Activated CD8-positive, alpha-beta T cell treated with anti-CD3 and anti-CD28 coated beads for 36 hours (primary cell): ENCODE results near the gene DEFB124. TPM values are rescaled to one million over a fixed set of nuclear protein-coding genes. Genes with fewer than 3 reads are reported as not detected.

ENCODE experiments used
- ATAC-seq: fragments of 200-7000 bp; cut with Tn5 transposase; one replicate; pipeline ENCODE4 v1.10.0; 2021; ENCODE audit warnings: mild to moderate bottlenecking, moderate library complexity
- CTCF ChIA-PET: fragments of 350-600 bp; sonication (Branson Sonifier 250); formaldehyde crosslinking; loops from one replicate; lab custom pipeline; 2021; ENCODE audit warnings: antibody characterized with exemption; lab: Charles Lee
- POLR2A ChIA-PET: fragments of 350-600 bp; sonication (Branson Sonifier 250); formaldehyde crosslinking; loops from one replicate; lab custom pipeline; 2021; ENCODE audit warnings: antibody characterized with exemption; lab: Charles Lee
- DNase-seq: peaks from one replicate; pipeline ENCODE4 v3.0.0-alpha.2; 2020
- H3K27ac Mint-ChIP-seq: one replicate; pipeline ENCODE4 v1.8.0; 2021; ENCODE audit warnings: mild to moderate bottlenecking, mixed read lengths
- H3K27me3 Mint-ChIP-seq: one replicate; pipeline ENCODE4 v1.8.0; 2021; ENCODE audit warnings: mixed read lengths
- H3K36me3 Mint-ChIP-seq: one replicate; pipeline ENCODE4 v1.8.0; 2021; ENCODE audit warnings: low read depth, mixed read lengths
- H3K4me1 Mint-ChIP-seq: one replicate; pipeline ENCODE4 v1.8.0; 2021; ENCODE audit warnings: low read depth, mixed read lengths
- H3K4me3 Mint-ChIP-seq: one replicate; pipeline ENCODE4 v1.8.0; 2021; ENCODE audit warnings: mild to moderate bottlenecking, moderate library complexity, mixed read lengths
- H3K9me3 Mint-ChIP-seq: one replicate; pipeline ENCODE4 v1.8.0; 2021; ENCODE audit warnings: mixed read lengths
- intact Hi-C: fragments of 100-400 bp; cut with micrococcal nuclease; formaldehyde crosslinking; loops from one replicate; pipeline ENCODE4 v1.10.0; 2022
- total RNA-seq, 2 experiments: library from RNA; stranded (reverse); gene quantifications; one replicate each; pipeline ENCODE4 v1.2.3, GENCODE V29; 2021
- TF ChIP-seq, protein P1 (sequence below): fragments of 200-600 bp; IDR thresholded peaks from one replicate; pipeline ENCODE4 v1.8.0; 2022; ENCODE audit warnings: antibody characterized with exemption, mild to moderate bottlenecking

DEFB124 gene
- total RNA-seq, 2 experiments from 2014 or later: not detected

DNA sequence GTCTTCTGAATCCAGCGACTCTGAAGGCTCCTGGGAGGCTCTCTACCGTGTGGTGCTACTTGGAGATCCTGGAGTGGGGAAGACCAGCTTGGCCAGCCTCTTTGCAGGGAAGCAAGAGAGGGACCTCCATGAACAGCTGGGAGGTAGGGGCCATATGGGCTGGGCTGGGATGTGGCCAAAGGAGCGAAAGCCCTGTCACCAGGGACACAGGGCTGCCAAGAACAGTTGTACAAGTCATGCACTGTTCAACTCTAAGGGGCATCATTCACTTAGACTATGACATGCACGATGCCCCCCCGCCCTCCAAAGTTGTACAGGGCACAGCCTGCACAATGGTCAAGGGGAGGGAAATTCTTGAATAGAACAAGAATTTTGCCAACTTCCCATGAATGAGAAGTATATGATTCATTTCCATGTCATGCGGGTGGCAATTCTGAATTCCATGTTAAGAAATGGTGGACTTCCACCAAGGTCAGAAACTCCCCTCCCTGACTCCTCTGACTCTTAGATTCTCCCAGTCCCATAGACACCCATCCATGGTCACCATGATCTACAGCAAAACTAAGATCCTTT, 1.8 kb upstream of the DEFB124 start:
- TF ChIP-seq, protein P1, sequence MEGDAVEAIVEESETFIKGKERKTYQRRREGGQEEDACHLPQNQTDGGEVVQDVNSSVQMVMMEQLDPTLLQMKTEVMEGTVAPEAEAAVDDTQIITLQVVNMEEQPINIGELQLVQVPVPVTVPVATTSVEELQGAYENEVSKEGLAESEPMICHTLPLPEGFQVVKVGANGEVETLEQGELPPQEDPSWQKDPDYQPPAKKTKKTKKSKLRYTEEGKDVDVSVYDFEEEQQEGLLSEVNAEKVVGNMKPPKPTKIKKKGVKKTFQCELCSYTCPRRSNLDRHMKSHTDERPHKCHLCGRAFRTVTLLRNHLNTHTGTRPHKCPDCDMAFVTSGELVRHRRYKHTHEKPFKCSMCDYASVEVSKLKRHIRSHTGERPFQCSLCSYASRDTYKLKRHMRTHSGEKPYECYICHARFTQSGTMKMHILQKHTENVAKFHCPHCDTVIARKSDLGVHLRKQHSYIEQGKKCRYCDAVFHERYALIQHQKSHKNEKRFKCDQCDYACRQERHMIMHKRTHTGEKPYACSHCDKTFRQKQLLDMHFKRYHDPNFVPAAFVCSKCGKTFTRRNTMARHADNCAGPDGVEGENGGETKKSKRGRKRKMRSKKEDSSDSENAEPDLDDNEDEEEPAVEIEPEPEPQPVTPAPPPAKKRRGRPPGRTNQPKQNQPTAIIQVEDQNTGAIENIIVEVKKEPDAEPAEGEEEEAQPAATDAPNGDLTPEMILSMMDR: no peak
- Mint-ChIP-seq H3K27ac (no peak overlapping the region), H3K9me3 (peaks cover 2% of the 10 kb centered on the region), H3K4me1 (peaks cover 15% of the 10 kb centered on the region), H3K27me3 (peaks cover 47% of the 10 kb centered on the region), H3K4me3 (no peak overlapping the region), H3K36me3 (no peaks in the 10 kb centered on the region)
- intact Hi-C loops: no loop called here
- ChIA-PET CTCF (interaction anchor here (1.3 to 4.6 kb wide), 2 partner anchors 12 to 26 kb away, joined by 3 to 23 read pairs; no protein-coding TSS in a partner anchor), POLR2A (no interaction called here)
- no peak for ATAC-seq
- DNase-seq: no peak

DNA sequence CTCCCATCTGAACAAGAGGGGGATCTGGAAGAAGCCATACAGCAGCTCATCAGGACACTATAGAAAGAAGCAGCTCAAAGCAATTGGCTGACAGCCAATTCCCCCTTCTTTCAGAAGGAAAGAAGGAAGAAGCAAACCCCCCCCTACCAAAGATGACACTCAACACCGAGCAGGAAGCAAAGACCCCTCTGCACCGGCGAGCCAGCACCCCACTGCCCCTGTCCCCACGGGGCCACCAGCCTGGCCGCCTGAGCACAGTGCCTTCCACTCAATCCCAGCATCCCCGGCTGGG, 1.3 kb upstream of the DEFB124 start:
- TF ChIP-seq, protein P1: no peak
- CTCF ChIA-PET: interaction anchor here (1.3 to 4.6 kb wide), 2 partner anchors 12 to 27 kb away, joined by 3 to 23 read pairs; no protein-coding TSS in a partner anchor

DNA sequence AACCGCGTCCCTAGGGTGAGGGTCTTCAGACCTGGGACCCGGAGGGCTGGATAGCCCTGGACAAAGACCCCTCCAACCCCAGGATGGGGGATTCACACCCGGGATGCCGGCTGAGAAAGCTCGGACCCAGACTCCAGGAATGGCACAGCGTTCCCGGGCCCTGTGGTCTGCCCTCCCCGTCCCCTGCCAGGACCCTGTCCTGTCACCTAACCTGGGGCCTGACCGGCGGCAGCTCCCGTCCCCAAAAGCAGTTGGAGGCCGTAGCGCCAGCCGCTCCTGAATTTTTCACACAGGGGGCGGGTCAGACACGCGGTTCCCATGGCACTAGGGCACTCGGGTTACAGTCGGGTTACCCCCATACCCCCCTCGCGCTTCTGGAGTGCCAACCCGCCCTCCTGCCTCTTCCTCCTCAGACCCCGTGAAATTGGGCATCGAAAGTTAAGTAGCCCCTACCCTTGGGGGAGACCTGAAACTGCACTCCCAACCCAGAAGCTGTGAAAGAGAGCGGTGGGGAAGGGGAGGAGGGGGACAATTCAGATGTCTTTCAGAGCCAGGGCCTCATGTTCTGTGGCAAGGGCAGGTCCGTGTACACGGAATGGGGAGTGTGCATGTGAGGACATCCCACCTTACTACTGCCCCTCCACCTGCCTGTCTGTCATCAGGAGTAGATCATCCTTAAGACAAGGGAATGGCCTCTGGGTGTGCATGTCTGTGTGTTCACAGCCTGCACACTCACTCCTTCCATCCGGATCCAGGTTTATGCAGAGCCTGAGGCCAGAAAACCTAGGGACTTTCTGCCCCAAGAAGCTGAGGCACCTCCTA, 756 bp upstream of the DEFB124 start:
- TF ChIP-seq, protein P1: no peak

More for the DNA sequence above, 1.3 kb upstream of the DEFB124 start:
- peaks cover 2% of the 10 kb centered on the region for H3K9me3 Mint-ChIP-seq
- peaks cover 45% of the 10 kb centered on the region for H3K27me3 Mint-ChIP-seq
- H3K4me1 Mint-ChIP-seq: peaks cover 15% of the 10 kb centered on the region
- no peaks in the 10 kb centered on the region for H3K36me3 Mint-ChIP-seq
- intact Hi-C loops: no loop called here
- ATAC-seq: no peak
- H3K27ac Mint-ChIP-seq: no peak overlapping the region
- H3K4me3 Mint-ChIP-seq: no peak overlapping the region
- POLR2A ChIA-PET: no interaction called here
- no peak for DNase-seq

DNA sequence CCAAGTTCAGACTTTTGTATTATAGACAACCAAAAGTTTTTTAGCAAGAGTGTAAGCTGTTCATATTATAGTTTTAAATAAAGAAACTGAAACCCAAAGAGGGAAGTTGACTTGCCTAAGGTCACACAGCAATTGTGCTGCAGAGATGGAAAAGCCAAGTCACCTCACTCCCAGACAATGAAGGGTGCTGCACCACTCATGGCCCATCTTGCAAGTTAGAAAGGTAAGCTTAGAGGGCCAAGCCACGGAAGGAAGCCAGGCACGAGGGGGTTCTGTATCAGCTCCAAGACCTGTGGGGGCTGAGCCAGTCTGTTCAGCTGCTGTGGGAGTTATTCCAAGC, 860 bp downstream of the DEFB124 start:
- Mint-ChIP-seq H3K4me3 (no peak overlapping the region), H3K27ac (no peak overlapping the region), H3K9me3 (peaks cover 2% of the 10 kb centered on the region), H3K36me3 (no peaks in the 10 kb centered on the region), H3K4me1 (peaks cover 15% of the 10 kb centered on the region), H3K27me3 (peaks cover 44% of the 10 kb centered on the region)
- peak; percentile 19 for DNase-seq
- peak; percentile 61 for ATAC-seq
- intact Hi-C loops: no loop called here
- TF ChIP-seq, protein P1: no peak
- ChIA-PET CTCF (interaction anchor here (1.3 to 4.6 kb wide), 2 partner anchors 29 to 40 kb away, joined by 3 to 23 read pairs; partner anchors contain the start of gene HM13), POLR2A (interaction anchor here (1.0 kb wide), 1 partner anchor 8 kb away, joined by 3 read pairs; no protein-coding TSS in a partner anchor)

More for the DNA sequence above, 756 bp upstream of the DEFB124 start:
- ChIA-PET POLR2A (no interaction called here), CTCF (interaction anchor here (1.3 to 4.6 kb wide), 2 partner anchors 13 to 27 kb away, joined by 3 to 23 read pairs; no protein-coding TSS in a partner anchor)
- Mint-ChIP-seq H3K27ac (no peak overlapping the region), H3K9me3 (peaks cover 2% of the 10 kb centered on the region), H3K36me3 (no peaks in the 10 kb centered on the region), H3K27me3 (peaks cover 44% of the 10 kb centered on the region), H3K4me3 (no peak overlapping the region), H3K4me1 (peaks cover 15% of the 10 kb centered on the region)
- intact Hi-C loops: no loop called here
- no peak for DNase-seq
- ATAC-seq: no peak
